NOMO-1 treated with DMSO at 0.1 percent for 48 hours (cell line): ENCODE measurements around the gene GRHL3.
"Not testable (repeated sequence)": the region's sequence is repeated elsewhere in the genome, so short reads cannot be mapped to it uniquely, and the experiment has no call there.

Experiments used
- DNase-seq: peaks from one replicate; lab custom pipeline; 2025; ENCODE audit not compliant: unreplicated experiment; lab: John Stamatoyannopoulos, UW

The GRHL3 gene

GRCh38 chr1:24319312-24319863 lies at the start of gene GRHL3:
Gene GRHL3 (plus strand): TSS chr1:24319357. CDS start chr1:24319552, 195 bp downstream.
- no peak for DNase-seq

GRCh38 chr1:24274203-24275103 lies 44.7 kb upstream of the GRHL3 start:
- not testable (repeated sequence) for DNase-seq

GRCh38 chr1:24275104-24275410 lies 44.1 kb upstream of the GRHL3 start:
- no peak for DNase-seq

- no peak for DNase-seq
These were observed 43.6 kb upstream of the GRHL3 start for GRCh38 chr1:24275510-24275909.

- no peak for DNase-seq
These were observed 42.4 kb upstream of the GRHL3 start for GRCh38 chr1:24276791-24277190.

- no peak for DNase-seq
These were observed 41.6 kb upstream of the GRHL3 start for GRCh38 chr1:24277420-24278169.

GRCh38 chr1:24278726-24279125 lies 40.4 kb upstream of the GRHL3 start:
- DNase-seq = no peak

GRCh38 chr1:24279590-24280232 lies 39.4 kb upstream of the GRHL3 start:
- no peak for DNase-seq

- DNase-seq = no peak
These were observed 37.6 kb upstream of the GRHL3 start for GRCh38 chr1:24281591-24281990.

- no peak for DNase-seq
These were observed 36.7 kb upstream of the GRHL3 start for GRCh38 chr1:24282491-24282890.

- DNase-seq = no peak
These were observed 35.6 kb upstream of the GRHL3 start for GRCh38 chr1:24283326-24284155.

- no peak for DNase-seq
These were observed 35.0 kb upstream of the GRHL3 start for GRCh38 chr1:24284156-24284471.

GRCh38 chr1:24285231-24285630 lies 33.9 kb upstream of the GRHL3 start:
- DNase-seq = no peak

GRCh38 chr1:24286246-24287010 lies 32.7 kb upstream of the GRHL3 start:
- no peak for DNase-seq

- not testable (repeated sequence) for DNase-seq
These were observed 31.4 kb upstream of the GRHL3 start for GRCh38 chr1:24287779-24288178.

- no peak for DNase-seq
These were observed 30.7 kb upstream of the GRHL3 start for GRCh38 chr1:24288479-24288878.

- DNase-seq = no peak
These were observed 29.1 kb upstream of the GRHL3 start for GRCh38 chr1:24289937-24290595.

GRCh38 chr1:24290933-24291487 lies 28.1 kb upstream of the GRHL3 start:
- DNase-seq = no peak

GRCh38 chr1:24292103-24292502 lies 27.1 kb upstream of the GRHL3 start:
- no peak for DNase-seq
